ENCODE results near the gene ZNF853. TPM values are rescaled to one million over a fixed set of nuclear protein-coding genes. Genes with fewer than 3 reads are reported as not detected.
A peak's percentile ranks its signal among the peaks of the same experiment; 100 is the strongest.

The ZNF853 gene
- total RNA-seq, 6 experiments from 2014 or later: 0.20 to 0.98 (median 0.37) TPM

GRCh38 chr7:6637544-6638229 lies 22.3 kb downstream of the ZNF853 start:
- peak overlapping the region; percentile 67 to 94 (median 68) for H3K4me3 ChIP-seq
- H3K27ac ChIP-seq: peak overlapping the region in 2 of 3 donors; percentile 14 to 78
- intact Hi-C loops (cut with DNase I): no loop called here
- H3K27me3 ChIP-seq: no peaks in the 10 kb centered on the region
- no peaks in the 10 kb centered on the region for H3K9me3 ChIP-seq
- H3K4me1 ChIP-seq: peaks cover 0 to 5% (median 0%) of the 10 kb centered on the region in 4 donors
- peak; percentile 18 to 41 (median 36) for ATAC-seq
- peak in 1 of 4 donors; percentile 12 for TF ChIP-seq CTCF (IDR thresholded peaks at IDR 0.05)
- TF ChIP-seq POLR2A (IDR thresholded peaks at IDR 0.05): no peak
- H3K36me3 ChIP-seq: peaks cover 0 to 8% (median 0%) of the 10 kb centered on the region in 4 donors
- DNase-seq: peak in 1 of 3 donors; percentile 45
- WGBS (ENCODE audit: insufficient coverage, low coverage, low lambda C conversion rate, missing lambda C conversion rate): 33% methylated on average over 4 of the region's 60 CpGs

GRCh38 chr7:6639032-6639431 lies 23.6 kb downstream of the ZNF853 start:
- DNase-seq (no peak), ATAC-seq (no peak)
- no peaks in the 10 kb centered on the region for H3K9me3 ChIP-seq
- 100% methylated on average over 2 of the region's 4 CpGs for WGBS (ENCODE audit: insufficient coverage, low coverage, low lambda C conversion rate, missing lambda C conversion rate)
- H3K27ac ChIP-seq: no peak overlapping the region
- H3K4me1 ChIP-seq: peaks cover 0 to 5% (median 0%) of the 10 kb centered on the region in 4 donors
- H3K27me3 ChIP-seq: no peaks in the 10 kb centered on the region
- intact Hi-C loops (cut with DNase I): no loop called here
- no peak overlapping the region for H3K4me3 ChIP-seq
- H3K36me3 ChIP-seq: peaks cover 0 to 21% (median 4%) of the 10 kb centered on the region in 4 donors
- TF ChIP-seq CTCF (IDR thresholded peaks at IDR 0.05) (no peak), POLR2A (IDR thresholded peaks at IDR 0.05) (no peak)

GRCh38 chr7:6639627-6640026 lies 24.2 kb downstream of the ZNF853 start:
- H3K4me3 ChIP-seq: no peak overlapping the region
- no peaks in the 10 kb centered on the region for H3K9me3 ChIP-seq
- WGBS (ENCODE audit: insufficient coverage, low coverage, low lambda C conversion rate, missing lambda C conversion rate): 93% methylated on average over 9 of the region's 11 CpGs
- ATAC-seq (no peak), DNase-seq (no peak)
- H3K4me1 ChIP-seq: peaks cover 0 to 5% (median 0%) of the 10 kb centered on the region in 4 donors
- intact Hi-C loops (cut with DNase I): no loop called here
- H3K27me3 ChIP-seq: no peaks in the 10 kb centered on the region
- peaks cover 0 to 25% (median 7%) of the 10 kb centered on the region in 4 donors for H3K36me3 ChIP-seq
- no peak overlapping the region for H3K27ac ChIP-seq
- TF ChIP-seq CTCF (IDR thresholded peaks at IDR 0.05) (no peak), POLR2A (IDR thresholded peaks at IDR 0.05) (no peak)

GRCh38 chr7:6640246-6640721 lies 24.9 kb downstream of the ZNF853 start:
- intact Hi-C loops (cut with DNase I): no loop called here
- peaks cover 0 to 5% (median 0%) of the 10 kb centered on the region in 4 donors for H3K4me1 ChIP-seq
- DNase-seq: no peak

More at GRCh38 chr7:6640246-6640721, 24.9 kb downstream of the ZNF853 start:
- H3K36me3 ChIP-seq: peaks cover 0 to 31% (median 7%) of the 10 kb centered on the region in 4 donors
- H3K9me3 ChIP-seq: no peaks in the 10 kb centered on the region
- no peak overlapping the region for H3K4me3 ChIP-seq
- TF ChIP-seq CTCF (IDR thresholded peaks at IDR 0.05): no peak
- TF ChIP-seq POLR2A (IDR thresholded peaks at IDR 0.05): no peak
- ATAC-seq: no peak
- H3K27ac ChIP-seq: no peak overlapping the region
- no peaks in the 10 kb centered on the region for H3K27me3 ChIP-seq
- 73% methylated on average over 5 of the region's 11 CpGs for WGBS (ENCODE audit: insufficient coverage, low coverage, low lambda C conversion rate, missing lambda C conversion rate)

Measured in right lobe of liver (tissue), 6 donors.